A673 (cell line): ENCODE data around the gene EIF2B5. TPM values are rescaled to one million over a fixed set of nuclear protein-coding genes. Genes with fewer than 3 reads are reported as not detected.

Source experiments
- BruUV-seq: library from RNA; stranded (reverse); fragments of 400-500 nt; replicated peaks from 2 replicates; lab custom pipeline; 2021; lab: Mats Ljungman, UMichigan
- CTCF ChIA-PET: fragments of 300-600 bp; sonication (Branson Sonifier 250); formaldehyde crosslinking; loops from one replicate; lab custom pipeline; 2022; ENCODE audit warnings: antibody characterized with exemption; lab: Charles Lee
- POLR2A ChIA-PET: fragments of 300-600 bp; sonication (Branson Sonifier 250); formaldehyde crosslinking; loops from one replicate; lab custom pipeline; 2022; ENCODE audit warnings: antibody characterized with exemption; ENCODE audit not compliant: low non-redundant PET; lab: Charles Lee
- DNase-seq: peaks from one replicate; pipeline ENCODE4 v3.0.0-alpha.2; 2015; ENCODE audit warnings: low spot score
- H3K27ac ChIP-seq: fragments of 200-600 bp; sonication (generic); 2 replicates; pipeline ENCODE4 v1.5.1; 2016; ENCODE audit warnings: mixed run types, low read depth, mild to moderate bottlenecking, mixed read lengths, antibody characterized with exemption, low read length; ENCODE audit not compliant: poor library complexity, severe bottlenecking
- H3K27me3 ChIP-seq: fragments of 200-600 bp; sonication (generic); replicated peaks from 2 replicates; pipeline ENCODE4 v1.6.1; 2017; ENCODE audit warnings: mixed run types, low read depth, mild to moderate bottlenecking, mixed read lengths, antibody characterized with exemption, low read length; ENCODE audit not compliant: insufficient read depth, poor library complexity
- H3K36me3 ChIP-seq: fragments of 200-600 bp; sonication (generic); 2 replicates; pipeline ENCODE4 v1.6.1; 2016; ENCODE audit warnings: mixed run types, mild to moderate bottlenecking, mixed read lengths, antibody characterized with exemption, low read length; ENCODE audit not compliant: insufficient read depth, poor library complexity, severe bottlenecking
- H3K4me1 ChIP-seq: fragments of 200-600 bp; sonication (generic); 2 replicates; pipeline ENCODE4 v1.6.1; 2017; ENCODE audit warnings: mixed run types, mild to moderate bottlenecking, mixed read lengths, antibody characterized with exemption, low read length; ENCODE audit not compliant: insufficient read depth, poor library complexity, severe bottlenecking
- H3K4me3 ChIP-seq: fragments of 200-600 bp; sonication (generic); 2 replicates; pipeline ENCODE4 v1.5.1; 2016; ENCODE audit warnings: low read depth, mixed run types, mild to moderate bottlenecking, mixed read lengths, low read length; ENCODE audit not compliant: poor library complexity, severe bottlenecking
- H3K9me3 ChIP-seq: fragments of 200-600 bp; sonication (generic); 2 replicates; pipeline ENCODE4 v1.6.1; 2016; ENCODE audit warnings: mixed run types, low read depth, mild to moderate bottlenecking, mixed read lengths, antibody characterized with exemption, low read length; ENCODE audit not compliant: poor library complexity, severe bottlenecking
- CTCF ChIP-seq: fragments of 300-800, 200-600 bp; sonication (generic); conservative IDR thresholded peaks from 2 replicates; pipeline ENCODE4 v1.5.1; 2017; ENCODE audit warnings: low read depth, mild to moderate bottlenecking, antibody characterized with exemption, low read length, moderate library complexity, mixed read lengths
- EZH2 ChIP-seq: fragments of 200-600 bp; sonication (generic); IDR thresholded peaks from 2 replicates; pipeline ENCODE4 v1.6.1; 2017; ENCODE audit warnings: borderline replicate concordance, low read depth, mild to moderate bottlenecking, mixed read lengths, antibody characterized with exemption, low read length; ENCODE audit not compliant: poor library complexity, severe bottlenecking
- intact Hi-C: fragments of 100-400 bp; cut with micrococcal nuclease; formaldehyde crosslinking; loops from one replicate; pipeline ENCODE4 v1.10.0; 2022; ENCODE audit not compliant: unreplicated experiment
- total RNA-seq: library from RNA; stranded (reverse); gene quantifications from 2 replicates; pipeline ENCODE4 v1.2.3, GENCODE V29; 2021

EIF2B5 gene
- total RNA-seq, 1 experiment from 2014 or later: 64.2 TPM

DNA sequence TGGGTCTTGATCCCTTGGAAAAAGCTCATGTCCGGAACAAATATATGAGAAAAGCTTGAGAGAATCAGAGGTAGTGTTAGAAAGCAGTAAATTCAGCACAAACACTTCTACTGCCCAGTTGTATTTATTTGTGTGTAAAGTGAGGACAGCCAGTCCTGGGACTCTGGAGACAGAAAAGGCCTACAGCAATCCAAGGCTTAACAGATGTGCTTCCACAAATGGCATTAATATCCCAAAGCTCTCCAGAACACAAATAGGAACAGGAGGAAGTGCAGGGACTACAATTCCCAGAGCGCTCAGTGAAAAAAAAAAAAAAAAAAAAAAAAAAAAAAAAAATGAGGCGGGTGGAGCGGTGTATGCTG lies 39.1 kb downstream of the EIF2B5 start:
- peaks cover 39% of the 10 kb centered on the region for H3K36me3 ChIP-seq
- CTCF ChIA-PET: interaction anchor here (0.6 kb wide), 1 partner anchor 23 kb away, joined by 5 read pairs; no protein-coding TSS in a partner anchor
- peaks cover 9% of the 10 kb centered on the region for H3K4me1 ChIP-seq
- intact Hi-C loops: loop anchor here (5.0 kb wide), 1 partner anchor 123 kb away; the partner anchor contains the start of gene PSMD2
- BruUV-seq: no TSS peak
- no peaks in the 10 kb centered on the region for H3K27me3 ChIP-seq
- POLR2A ChIA-PET: interaction anchor here (0.7 kb wide), 1 partner anchor 213 kb away, joined by 3 read pairs; no protein-coding TSS in a partner anchor
- no peak for DNase-seq
- peak overlapping the region; percentile 11 for H3K27ac ChIP-seq
- H3K4me3 ChIP-seq: peak overlapping the region; percentile 95
- TF ChIP-seq EZH2: no peak
- no peak for TF ChIP-seq CTCF
- no peaks in the 10 kb centered on the region for H3K9me3 ChIP-seq

DNA sequence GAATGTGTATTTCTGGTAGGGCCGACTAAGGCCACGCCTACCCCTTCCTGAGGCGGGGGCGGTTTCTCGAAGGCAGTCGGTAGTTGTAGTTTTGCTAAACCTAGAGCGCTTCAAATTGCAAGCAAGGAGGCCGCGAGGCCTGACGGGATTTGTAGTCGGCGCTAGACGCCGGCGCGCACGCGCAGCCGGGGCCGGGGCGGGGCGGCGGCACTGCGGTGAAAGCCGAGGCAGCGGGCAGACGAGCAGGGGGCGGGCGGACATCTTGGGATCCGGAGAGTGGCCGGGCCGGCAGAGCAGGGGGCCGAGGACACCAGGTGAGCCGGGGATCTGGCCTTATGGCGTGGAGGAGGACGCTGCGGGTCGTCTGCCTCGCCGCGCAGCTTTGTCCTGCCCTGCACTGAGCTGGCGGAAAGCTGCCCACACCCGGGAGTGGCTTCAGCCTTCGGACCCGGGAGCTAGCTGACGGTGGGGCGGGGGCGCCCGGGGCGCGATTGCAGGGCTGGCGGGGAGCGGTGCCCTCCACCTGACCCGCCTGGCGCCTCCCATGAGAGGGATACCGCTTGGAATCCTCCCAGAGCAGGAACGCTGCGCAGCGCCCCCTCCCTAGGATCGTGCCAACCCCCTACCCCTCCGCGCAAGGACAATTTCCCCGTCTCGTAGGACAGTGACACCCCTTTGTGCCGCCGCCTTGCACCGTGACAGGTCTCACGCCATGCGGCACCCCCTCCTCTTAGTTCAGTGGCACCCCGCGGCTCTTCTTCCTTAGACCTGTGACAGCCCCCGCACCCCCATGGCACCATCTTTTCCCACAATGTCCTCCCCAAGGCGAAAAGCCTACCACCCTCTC lies 39.7 kb downstream of the EIF2B5 start, which contains the start of gene AP2M1:
Gene AP2M1, plus strand, starts transcription at position 210 of the 847 bp plus-strand sequence. CDS start 2,139 bp downstream, outside the sequence.
- POLR2A ChIA-PET: no interaction called here
- H3K27me3 ChIP-seq: no peaks in the 10 kb centered on the region
- H3K4me1 ChIP-seq: peaks cover 9% of the 10 kb centered on the region
- TF ChIP-seq CTCF (no peak; the same call in 1 of the 2 replicates), EZH2 (no peak)
- H3K27ac ChIP-seq: peak within 1 kb of the TSS; percentile 89
- peaks cover 40% of the 10 kb centered on the region for H3K36me3 ChIP-seq
- intact Hi-C loops: loop anchor here (5.0 kb wide), 1 partner anchor 122 kb away; the partner anchor contains the start of gene PSMD2
- CTCF ChIA-PET: no interaction called here
- no peaks in the 10 kb centered on the region for H3K9me3 ChIP-seq
- peak within 1 kb of the TSS; percentile 95 for H3K4me3 ChIP-seq
- peak; percentile 99 for DNase-seq
- no TSS peak for BruUV-seq

DNA sequence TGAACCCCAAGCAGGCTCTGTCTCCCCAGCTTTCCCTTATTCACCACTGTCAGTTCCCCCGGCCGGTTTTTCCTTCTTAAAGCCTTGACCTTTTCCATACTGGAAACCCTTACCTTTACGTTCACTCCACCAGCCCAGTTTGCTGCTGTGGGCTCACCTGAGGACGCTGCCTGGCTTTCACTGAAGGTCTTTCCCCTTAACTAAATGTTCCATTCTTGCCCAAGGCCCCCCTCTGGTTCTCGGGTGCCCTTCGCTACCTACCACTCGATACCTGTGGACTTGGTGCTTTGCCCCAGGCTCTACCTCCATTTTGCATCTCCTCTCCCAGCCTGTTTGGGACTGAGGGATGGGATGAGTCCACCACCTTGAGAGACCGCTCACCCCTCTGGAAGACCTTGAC lies 40.3 kb downstream of the EIF2B5 start:
- CTCF ChIA-PET: no interaction called here
- BruUV-seq: no TSS peak
- TF ChIP-seq EZH2 (no peak), CTCF (no peak)
- H3K27me3 ChIP-seq: no peaks in the 10 kb centered on the region
- peak overlapping the region; percentile 95 for H3K4me3 ChIP-seq
- H3K9me3 ChIP-seq: no peaks in the 10 kb centered on the region
- intact Hi-C loops: no loop called here
- POLR2A ChIA-PET: no interaction called here
- peak overlapping the region; percentile 89 for H3K27ac ChIP-seq
- peaks cover 40% of the 10 kb centered on the region for H3K36me3 ChIP-seq
- no peak for DNase-seq
- H3K4me1 ChIP-seq: peaks cover 9% of the 10 kb centered on the region
